HepG2 (cell line): ENCODE results near the gene THBD. TPM values are rescaled to one million over a fixed set of nuclear protein-coding genes. Genes with fewer than 3 reads are reported as not detected.

Source experiments
- ATAC-seq: fragments of 200-7000 bp; cut with Tn5 transposase; 3 replicates; pipeline ENCODE4 v1.9.1; 2020; ENCODE audit warnings: mild to moderate bottlenecking, moderate library complexity
- Bru-seq: library from RNA; stranded (reverse); fragments of 400-500 nt; gene quantifications from one replicate; lab custom pipeline; 2021; lab: Mats Ljungman, UMichigan
- BruChase-seq, 2 experiments: library from RNA; stranded (reverse); fragments of 400-500 nt; gene quantifications; one replicate each; lab custom pipeline; 2021; lab: Mats Ljungman, UMichigan
- BruUV-seq: library from RNA; stranded (reverse); fragments of 400-500 nt; replicated peaks from 2 replicates; lab custom pipeline; 2021; lab: Mats Ljungman, UMichigan
- CTCF ChIA-PET: fragments of 300-600 bp; formaldehyde crosslinking; extraction: SDS; loops from one replicate; lab custom pipeline; 2021; ENCODE audit warnings: low total read pairs, inconsistent platforms, low intra/inter-chr PET ratio; lab: Yijun Ruan, JAX
- POLR2A ChIA-PET: fragments of 350-600 bp; sonication (Branson Sonifier 250); formaldehyde crosslinking; loops from one replicate; lab custom pipeline; 2020; ENCODE audit warnings: antibody characterized with exemption, inconsistent platforms; lab: Yijun Ruan, JAX
- DNase-seq: peaks from one replicate; pipeline ENCODE4 v3.0.0-alpha.2; 2015; ENCODE audit warnings: low spot score
- FAIRE-seq: peaks from 3 replicates; lab custom pipeline; 2011; peaks lifted over from hg19 to GRCh38; lab: Jason Lieb, UNC
- H2AFZ ChIP-seq: one replicate; pipeline ENCODE4 v1.6.1; 2011; ENCODE audit warnings: low read length, inconsistent platforms
- H3K27ac ChIP-seq: fragments of 300-600 bp; 3 replicates; pipeline ENCODE4 v1.8.0; 2011; ENCODE audit warnings: mixed run types, mild to moderate bottlenecking, mixed read lengths, low read length, inconsistent platforms; ENCODE audit not compliant: insufficient read depth; ENCODE audit errors: extremely low read length
- H3K27me3 ChIP-seq, 2 experiments: fragments of 200-600 bp in 1 of 2; 2 replicates in 1 of 2; 3 replicates in 1 of 2; pipeline versions ENCODE4 v1.6.0 to v1.8.0; 2011; ENCODE audit warnings: low read length in 2 of 2, mild to moderate bottlenecking in 2 of 2, moderate library complexity in 2 of 2, inconsistent platforms in 1 of 2; ENCODE audit not compliant: insufficient read depth in 2 of 2, control insufficient read depth in 1 of 2
- H3K36me3 ChIP-seq, 2 experiments: fragments of 200-600 bp in 1 of 2; replicated peaks in 1 of 2; 2 replicates in 1 of 2; 3 replicates in 1 of 2; pipeline versions ENCODE4 v1.5.1 to v1.8.0; 2011; ENCODE audit warnings: low read length in 2 of 2, inconsistent platforms in 1 of 2; ENCODE audit not compliant: insufficient read depth in 2 of 2, control insufficient read depth in 1 of 2
- H3K4me1 ChIP-seq: 2 replicates; pipeline ENCODE4 v1.5.1; 2012; ENCODE audit warnings: low read length, inconsistent platforms; ENCODE audit not compliant: insufficient read depth
- H3K4me2 ChIP-seq: 2 replicates; pipeline ENCODE4 v1.6.0; 2011; ENCODE audit warnings: low read depth, low read length, inconsistent platforms
- H3K4me3 ChIP-seq, 3 experiments: fragments of 200-600 bp in 1 of 3; sonication (generic), shearing (Covaris generic) in 1 of 3; replicated peaks in 1 of 3; 2 replicates each; pipeline ENCODE4 v1.5.1; 2011 to 2016; ENCODE audit warnings: low read length in 3 of 3, inconsistent platforms in 2 of 3, low read depth in 2 of 3, mild to moderate bottlenecking in 2 of 3, control low read depth in 1 of 3, mixed read lengths in 1 of 3; ENCODE audit not compliant: insufficient read depth in 1 of 3
- H3K79me2 ChIP-seq: one replicate; pipeline ENCODE4 v1.6.1; 2011; ENCODE audit warnings: low read length, inconsistent platforms; ENCODE audit not compliant: insufficient read depth
- H3K9ac ChIP-seq: 2 replicates; pipeline ENCODE4 v1.6.0; 2011; ENCODE audit warnings: mild to moderate bottlenecking, low read depth, low read length, inconsistent platforms; ENCODE audit not compliant: insufficient read depth
- H3K9me3 ChIP-seq: 2 replicates; pipeline ENCODE4 v1.5.1; 2012; ENCODE audit warnings: mild to moderate bottlenecking, low read length
- H4K20me1 ChIP-seq: 2 replicates; pipeline ENCODE4 v1.6.0; 2011; ENCODE audit warnings: inconsistent platforms, mild to moderate bottlenecking, low read length, moderate library complexity; ENCODE audit not compliant: insufficient read depth
- FOXC1 ChIP-seq: sonication (generic); formaldehyde crosslinking; IDR thresholded peaks from 2 replicates; pipeline ENCODE4 v1.8.0; 2022; ENCODE audit warnings: mild to moderate bottlenecking, missing genetic modification reagents, borderline replicate concordance
- NR0B2 ChIP-seq: sonication (generic); formaldehyde crosslinking; IDR thresholded peaks from 2 replicates; pipeline ENCODE4 v1.4.0; 2020; ENCODE audit warnings: mild to moderate bottlenecking, missing genetic modification reagents
- RAD51 ChIP-seq: fragments of 450-650 bp; IDR thresholded peaks from 2 replicates; pipeline ENCODE4 v1.6.1; 2016; ENCODE audit warnings: borderline replicate concordance
- WGBS: methylation state at CpG from one replicate; pipeline ENCODE4 v1.1.6; 2017; ENCODE audit warnings: low lambda C conversion rate; 5-methylcytosine and 5-hydroxymethylcytosine counted together
- in situ Hi-C: cut with HindIII; loops from 2 replicates; pipeline ENCODE4 v1.10.0; 2017; ENCODE audit warnings: low pct_unique_long_range_greater_than_20kb; ENCODE audit not compliant: extremely low pct_ligation_motif_present
- intact Hi-C: fragments of 100-400 bp; cut with micrococcal nuclease; formaldehyde crosslinking; loops from one replicate; pipeline ENCODE4 v1.10.0; 2022; ENCODE audit not compliant: unreplicated experiment
- long read RNA-seq, 2 experiments: library from RNA in 1 of 2; library from polyadenylated mRNA in 1 of 2; stranded (forward) in 1 of 2; unstranded in 1 of 2; transcript quantifications; one replicate each; pipeline ENCODE4 v2.0.0, GENCODE V29; 2019 to 2022
- polyA minus RNA-seq, 3 experiments: library from RNA; depleted of rRNA, polyadenylated mRNA; stranded (reverse); fragments of >200 nt; gene quantifications; 2 replicates each; pipeline ENCODE4 v1.2.3, GENCODE V29; 2011; ENCODE audit warnings: low replicate concordance in 1 of 3
- polyA plus RNA-seq, 8 experiments: library from polyadenylated mRNA; depleted of rRNA in 3 of 8; stranded (reverse) in 7 of 8; unstranded in 1 of 8; fragments of >200 nt; fragmentation: Illumina TruSeq in 4 of 8; extraction: Trizol in 4 of 8; gene quantifications; 2 replicates each; pipeline versions ENCODE4 v1.2.1 to v1.2.3, GENCODE V29; 2011 to 2016; ENCODE audit warnings: low read depth in 4 of 8, missing spikeins in 1 of 8, mixed read lengths in 1 of 8; ENCODE audit not compliant: insufficient read depth in 1 of 8
- total RNA-seq, 5 experiments: library from RNA; depleted of rRNA; stranded (reverse); fragments of >200 nt; fragmentation: Illumina TruSeq; extraction: Trizol; gene quantifications; 2 replicates each; pipeline ENCODE4 v1.2.3, GENCODE V29; 2016; ENCODE audit warnings: low read depth in 1 of 5
- TF ChIP-seq, protein P1 (sequence below): sonication (generic); formaldehyde crosslinking; IDR thresholded peaks from 2 replicates; pipeline ENCODE4 v1.4.0; 2020; ENCODE audit warnings: missing genetic modification reagents

THBD gene, protein sequence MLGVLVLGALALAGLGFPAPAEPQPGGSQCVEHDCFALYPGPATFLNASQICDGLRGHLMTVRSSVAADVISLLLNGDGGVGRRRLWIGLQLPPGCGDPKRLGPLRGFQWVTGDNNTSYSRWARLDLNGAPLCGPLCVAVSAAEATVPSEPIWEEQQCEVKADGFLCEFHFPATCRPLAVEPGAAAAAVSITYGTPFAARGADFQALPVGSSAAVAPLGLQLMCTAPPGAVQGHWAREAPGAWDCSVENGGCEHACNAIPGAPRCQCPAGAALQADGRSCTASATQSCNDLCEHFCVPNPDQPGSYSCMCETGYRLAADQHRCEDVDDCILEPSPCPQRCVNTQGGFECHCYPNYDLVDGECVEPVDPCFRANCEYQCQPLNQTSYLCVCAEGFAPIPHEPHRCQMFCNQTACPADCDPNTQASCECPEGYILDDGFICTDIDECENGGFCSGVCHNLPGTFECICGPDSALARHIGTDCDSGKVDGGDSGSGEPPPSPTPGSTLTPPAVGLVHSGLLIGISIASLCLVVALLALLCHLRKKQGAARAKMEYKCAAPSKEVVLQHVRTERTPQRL
- total RNA-seq (2016; rRNA removed; fragmentation: Illumina TruSeq; extraction: Trizol): not detected in 2 replicates
- total RNA-seq (2016; cell fraction: cytosol; rRNA removed; fragmentation: Illumina TruSeq; extraction: Trizol; ENCODE audit: low read depth): not detected in 2 replicates
- total RNA-seq (2016; cell fraction: insoluble cytoplasmic fraction; rRNA removed; fragmentation: Illumina TruSeq; extraction: Trizol): not detected in 2 replicates
- not detected in 2 replicates for total RNA-seq (2016; cell fraction: membrane; rRNA removed; fragmentation: Illumina TruSeq; extraction: Trizol)
- not detected in 2 replicates for total RNA-seq (2016; cell fraction: nucleus; rRNA removed; fragmentation: Illumina TruSeq; extraction: Trizol)
- 0.03 TPM in 1 of 2 replicates, not detected in the other for polyA plus RNA-seq (2011; rRNA removed)
- not detected in 2 replicates for polyA plus RNA-seq (2011; cell fraction: cytosol; rRNA removed)
- not detected in 2 replicates for polyA plus RNA-seq (2011; cell fraction: nucleus; rRNA removed)
- polyA plus RNA-seq (2012): not detected in 2 replicates
- polyA plus RNA-seq (2016; cell fraction: cytosol; fragmentation: Illumina TruSeq; extraction: Trizol; ENCODE audit: low read depth): not detected in 2 replicates
- not detected in 2 replicates for polyA plus RNA-seq (2016; cell fraction: insoluble cytoplasmic fraction; fragmentation: Illumina TruSeq; extraction: Trizol; ENCODE audit: low read depth)
- polyA plus RNA-seq (2016; cell fraction: membrane; fragmentation: Illumina TruSeq; extraction: Trizol; ENCODE audit: low read depth): not detected in 2 replicates
- not detected in 2 replicates for polyA plus RNA-seq (2016; cell fraction: nucleus; fragmentation: Illumina TruSeq; extraction: Trizol; ENCODE audit: insufficient read depth, low read depth)
- 0.12 TPM in 1 of 2 replicates, not detected in the other for polyA minus RNA-seq (2011; rRNA and poly(A)+ RNA removed; ENCODE audit: low replicate concordance)
- polyA minus RNA-seq (2011; cell fraction: cytosol; rRNA and poly(A)+ RNA removed): not detected in 2 replicates
- not detected in 2 replicates for polyA minus RNA-seq (2011; cell fraction: nucleus; rRNA and poly(A)+ RNA removed)
- not detected for Bru-seq, nascent RNA
- not detected for BruChase-seq, experiment 1, labeled RNA remaining after a 6-hour chase
- BruChase-seq, experiment 2, labeled RNA remaining after a 2-hour chase: not detected
- long read RNA-seq, experiment 1: 0 reads
- long read RNA-seq, experiment 2: 0 reads

GRCh38 chr20:23049201-23050075 lies at the start of gene THBD:
THBD (minus strand) TSS chr20:23049672; CDS start chr20:23049504, 168 bp downstream.
- 49% methylated on average over 63 of the region's 79 CpGs for WGBS
- BruUV-seq: no TSS peak
- no peaks in the 10 kb centered on the region for H3K4me1 ChIP-seq
- H3K27me3 ChIP-seq: peaks cover 3 to 32% of the 10 kb centered on the region in 2 experiments; a peak in 4 of 5 replicates
- CTCF ChIA-PET: no interaction called here
- no peak within 1 kb of the TSS for H3K9ac ChIP-seq
- ATAC-seq (no peak; the same call in 2 of the 3 replicates), FAIRE-seq (no peak), DNase-seq (no peak)
- no peak within 1 kb of the TSS for H2AFZ ChIP-seq
- H3K36me3 ChIP-seq: no peaks in the 10 kb centered on the region
- TF ChIP-seq NR0B2 (CRISPR knock-in tag) (no peak), RAD51 (no peak), FOXC1 (CRISPR knock-in tag) (no peak)
- TF ChIP-seq, protein P1, sequence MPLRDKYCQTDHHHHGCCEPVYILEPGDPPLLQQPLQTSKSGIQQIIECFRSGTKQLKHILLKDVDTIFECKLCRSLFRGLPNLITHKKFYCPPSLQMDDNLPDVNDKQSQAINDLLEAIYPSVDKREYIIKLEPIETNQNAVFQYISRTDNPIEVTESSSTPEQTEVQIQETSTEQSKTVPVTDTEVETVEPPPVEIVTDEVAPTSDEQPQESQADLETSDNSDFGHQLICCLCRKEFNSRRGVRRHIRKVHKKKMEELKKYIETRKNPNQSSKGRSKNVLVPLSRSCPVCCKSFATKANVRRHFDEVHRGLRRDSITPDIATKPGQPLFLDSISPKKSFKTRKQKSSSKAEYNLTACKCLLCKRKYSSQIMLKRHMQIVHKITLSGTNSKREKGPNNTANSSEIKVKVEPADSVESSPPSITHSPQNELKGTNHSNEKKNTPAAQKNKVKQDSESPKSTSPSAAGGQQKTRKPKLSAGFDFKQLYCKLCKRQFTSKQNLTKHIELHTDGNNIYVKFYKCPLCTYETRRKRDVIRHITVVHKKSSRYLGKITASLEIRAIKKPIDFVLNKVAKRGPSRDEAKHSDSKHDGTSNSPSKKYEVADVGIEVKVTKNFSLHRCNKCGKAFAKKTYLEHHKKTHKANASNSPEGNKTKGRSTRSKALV (CRISPR knock-in tag): peak; percentile 22; the same call in 1 of the 2 replicates
- no peak within 1 kb of the TSS for H3K4me2 ChIP-seq
- no peaks in the 10 kb centered on the region for H3K79me2 ChIP-seq
- POLR2A ChIA-PET: no interaction called here
- H3K9me3 ChIP-seq: no peaks in the 10 kb centered on the region
- H3K4me3 ChIP-seq: no peak within 1 kb of the TSS
- H3K27ac ChIP-seq: no peak within 1 kb of the TSS
- intact Hi-C loops (no loop called here), in situ Hi-C loops (no loop called here)
- no peaks in the 10 kb centered on the region for H4K20me1 ChIP-seq
